ENCODE measurements around the gene POU2F3. TPM values are rescaled to one million over a fixed set of nuclear protein-coding genes. Genes with fewer than 3 reads are reported as not detected.
A peak's percentile ranks its signal among the peaks of the same experiment; 100 is the strongest.

The POU2F3 gene
- total and polyA plus RNA-seq, 2 of the 8 experiments (the other 6 are each of a cell fraction or from before 2014, with no cell fraction given), result 1.0 to 2.1 TPM

DNA sequence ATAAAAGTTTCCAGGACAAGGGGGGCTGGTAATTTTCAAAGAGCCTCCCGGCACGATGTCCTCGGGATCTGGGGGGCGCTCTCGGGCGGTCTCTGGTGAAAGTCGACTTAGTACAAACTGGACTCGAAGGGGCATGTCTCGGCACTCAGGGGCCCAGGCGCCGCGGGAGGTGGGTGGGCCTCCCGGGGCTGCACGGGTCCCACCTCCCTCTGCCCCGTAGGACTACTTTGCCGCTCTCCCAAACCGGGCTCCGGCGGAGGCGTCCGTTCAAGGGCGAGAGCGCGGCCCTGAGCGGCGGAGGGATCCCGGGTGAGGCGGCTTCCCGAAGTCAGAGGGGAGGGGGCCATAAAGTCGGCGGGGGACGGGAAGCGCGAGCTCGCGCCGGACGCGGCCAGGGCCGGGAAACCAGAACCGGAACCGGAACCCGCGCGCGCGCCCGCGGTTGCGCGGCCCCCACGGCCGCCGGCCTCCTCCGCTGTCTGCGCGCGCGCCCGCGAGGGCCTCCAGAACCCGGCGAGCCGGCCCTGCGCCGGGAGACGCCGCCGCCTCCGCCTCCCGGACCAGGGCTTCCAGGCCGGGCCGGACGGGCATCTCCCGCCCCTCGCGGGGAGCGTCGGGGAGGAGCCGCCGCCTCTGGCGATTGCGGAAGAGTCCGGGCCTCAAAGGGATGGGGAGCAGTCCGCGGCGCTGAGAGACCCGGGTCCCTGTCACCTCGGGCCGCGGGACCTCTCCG, 96.1 kb downstream of the POU2F3 start, which contains the start of gene ARHGEF12 (continued):
- TF ChIP-seq, protein P1, sequence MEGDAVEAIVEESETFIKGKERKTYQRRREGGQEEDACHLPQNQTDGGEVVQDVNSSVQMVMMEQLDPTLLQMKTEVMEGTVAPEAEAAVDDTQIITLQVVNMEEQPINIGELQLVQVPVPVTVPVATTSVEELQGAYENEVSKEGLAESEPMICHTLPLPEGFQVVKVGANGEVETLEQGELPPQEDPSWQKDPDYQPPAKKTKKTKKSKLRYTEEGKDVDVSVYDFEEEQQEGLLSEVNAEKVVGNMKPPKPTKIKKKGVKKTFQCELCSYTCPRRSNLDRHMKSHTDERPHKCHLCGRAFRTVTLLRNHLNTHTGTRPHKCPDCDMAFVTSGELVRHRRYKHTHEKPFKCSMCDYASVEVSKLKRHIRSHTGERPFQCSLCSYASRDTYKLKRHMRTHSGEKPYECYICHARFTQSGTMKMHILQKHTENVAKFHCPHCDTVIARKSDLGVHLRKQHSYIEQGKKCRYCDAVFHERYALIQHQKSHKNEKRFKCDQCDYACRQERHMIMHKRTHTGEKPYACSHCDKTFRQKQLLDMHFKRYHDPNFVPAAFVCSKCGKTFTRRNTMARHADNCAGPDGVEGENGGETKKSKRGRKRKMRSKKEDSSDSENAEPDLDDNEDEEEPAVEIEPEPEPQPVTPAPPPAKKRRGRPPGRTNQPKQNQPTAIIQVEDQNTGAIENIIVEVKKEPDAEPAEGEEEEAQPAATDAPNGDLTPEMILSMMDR (IDR thresholded peaks at IDR 0.05; ENCODE audit: control extremely low read depth in 1 of 3, insufficient read depth in 1 of 3, low read depth in 1 of 3, low read length in 3 of 3), result peak in 2 of 3 experiments; percentile 1 to 17; a peak in 1 of 4 replicates
- TF ChIP-seq EZH2 (IDR thresholded peaks at IDR 0.05; ENCODE audit: low read depth, low read length, severe bottlenecking), result no peak
- TF ChIP-seq RBBP5 (IDR thresholded peaks at IDR 0.05; ENCODE audit: borderline replicate concordance, low read depth, low read length), result peak; percentile 72
- TF ChIP-seq, protein P2, sequence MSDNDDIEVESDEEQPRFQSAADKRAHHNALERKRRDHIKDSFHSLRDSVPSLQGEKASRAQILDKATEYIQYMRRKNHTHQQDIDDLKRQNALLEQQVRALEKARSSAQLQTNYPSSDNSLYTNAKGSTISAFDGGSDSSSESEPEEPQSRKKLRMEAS (IDR thresholded peaks at IDR 0.05), result peak; percentile 36; the same call in 1 of the 2 replicates
- TF ChIP-seq KDM4A (IDR thresholded peaks at IDR 0.05; ENCODE audit: low read depth, low read length, severe bottlenecking), result peak; percentile 76
- TF ChIP-seq, protein P3, sequence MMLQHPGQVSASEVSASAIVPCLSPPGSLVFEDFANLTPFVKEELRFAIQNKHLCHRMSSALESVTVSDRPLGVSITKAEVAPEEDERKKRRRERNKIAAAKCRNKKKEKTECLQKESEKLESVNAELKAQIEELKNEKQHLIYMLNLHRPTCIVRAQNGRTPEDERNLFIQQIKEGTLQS (IDR thresholded peaks at IDR 0.05; ENCODE audit: insufficient read depth, low read depth, low read length), result no peak
- TF ChIP-seq CREB1 (IDR thresholded peaks at IDR 0.05), result peak; percentile 55; the same call in 1 of the 2 replicates
- TF ChIP-seq GABPA (IDR thresholded peaks at IDR 0.05; ENCODE audit: borderline replicate concordance, insufficient read depth, low read length), result peak; percentile 81; the same call in 1 of the 2 replicates
- no peak for TF ChIP-seq BACH1 (IDR thresholded peaks at IDR 0.05; ENCODE audit: low read length)
- peak; percentile 64 for TF ChIP-seq TBP (IDR thresholded peaks at IDR 0.05; ENCODE audit: low read depth, low read length)
- TF ChIP-seq RFX5 (IDR thresholded peaks at IDR 0.05; ENCODE audit: borderline replicate concordance, low read depth, low read length), result no peak
- no peak for TF ChIP-seq SUZ12 (IDR thresholded peaks at IDR 0.05; ENCODE audit: low read length)
- TF ChIP-seq POLR2A (IDR thresholded peaks at IDR 0.05; ENCODE audit: control extremely low read depth in 1 of 2, low read depth in 2 of 2, low read length in 2 of 2), result peak in 1 of 2 experiments; percentile 17; a peak in 1 of 3 replicates
- peak; percentile 65 for TF ChIP-seq TAF1 (IDR thresholded peaks at IDR 0.05; ENCODE audit: low read depth, low read length)
- TF ChIP-seq, protein P4, sequence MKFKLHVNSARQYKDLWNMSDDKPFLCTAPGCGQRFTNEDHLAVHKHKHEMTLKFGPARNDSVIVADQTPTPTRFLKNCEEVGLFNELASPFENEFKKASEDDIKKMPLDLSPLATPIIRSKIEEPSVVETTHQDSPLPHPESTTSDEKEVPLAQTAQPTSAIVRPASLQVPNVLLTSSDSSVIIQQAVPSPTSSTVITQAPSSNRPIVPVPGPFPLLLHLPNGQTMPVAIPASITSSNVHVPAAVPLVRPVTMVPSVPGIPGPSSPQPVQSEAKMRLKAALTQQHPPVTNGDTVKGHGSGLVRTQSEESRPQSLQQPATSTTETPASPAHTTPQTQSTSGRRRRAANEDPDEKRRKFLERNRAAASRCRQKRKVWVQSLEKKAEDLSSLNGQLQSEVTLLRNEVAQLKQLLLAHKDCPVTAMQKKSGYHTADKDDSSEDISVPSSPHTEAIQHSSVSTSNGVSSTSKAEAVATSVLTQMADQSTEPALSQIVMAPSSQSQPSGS (IDR thresholded peaks at IDR 0.05; ENCODE audit: low read length), result no peak
- TF ChIP-seq PHF8 (conservative IDR thresholded peaks at IDR 0.05; ENCODE audit: low read depth, low read length), result peak; percentile 70; the same call in 1 of the 2 replicates
- peak; percentile 84 for TF ChIP-seq EGR1 (IDR thresholded peaks at IDR 0.05; ENCODE audit: borderline replicate concordance, low read depth, low read length)
- TF ChIP-seq TCF12 (IDR thresholded peaks at IDR 0.05; ENCODE audit: low read depth, low read length), result 0 out of 2 replicates have a peak, but pooled peaks have one; percentile 64
